Muscle layer of duodenum (tissue), 2 donors: ENCODE results near the gene NDUFV2.
A peak's percentile ranks its signal among the peaks of the same experiment; 100 is the strongest.

Experiments used
- H3K27ac ChIP-seq: one replicate; pipeline ENCODE4 v1.7.0; 2013; ENCODE audit warnings: mild to moderate bottlenecking, low read length
- H3K27me3 ChIP-seq: one replicate; pipeline ENCODE4 v1.7.0; 2013; ENCODE audit warnings: low read depth, mild to moderate bottlenecking, control low read depth, low read length
- H3K36me3 ChIP-seq, 2 donors: one replicate each; pipeline ENCODE4 v1.7.0; 2013; ENCODE audit warnings: low read length in 2 of 2, control low read depth in 1 of 2, mild to moderate bottlenecking in 1 of 2; ENCODE audit not compliant: insufficient read depth in 2 of 2, control insufficient read depth in 1 of 2
- H3K4me1 ChIP-seq, 2 donors: one replicate each; pipeline ENCODE4 v1.7.0; 2013; ENCODE audit warnings: low read length in 2 of 2, mild to moderate bottlenecking in 2 of 2, control low read depth in 1 of 2, moderate library complexity in 1 of 2; ENCODE audit not compliant: insufficient read depth in 2 of 2, control insufficient read depth in 1 of 2
- H3K4me3 ChIP-seq, 2 donors: one replicate each; pipeline ENCODE4 v1.7.0; 2013; ENCODE audit warnings: low read length in 2 of 2, low read depth in 1 of 2, mild to moderate bottlenecking in 1 of 2
- H3K9me3 ChIP-seq, 2 donors: one replicate each; pipeline ENCODE4 v1.7.0; 2013; ENCODE audit warnings: low read length in 2 of 2, control low read depth in 1 of 2, mild to moderate bottlenecking in 1 of 2; ENCODE audit not compliant: control insufficient read depth in 1 of 2
- donor health status: healthy.

The NDUFV2 gene

DNA sequence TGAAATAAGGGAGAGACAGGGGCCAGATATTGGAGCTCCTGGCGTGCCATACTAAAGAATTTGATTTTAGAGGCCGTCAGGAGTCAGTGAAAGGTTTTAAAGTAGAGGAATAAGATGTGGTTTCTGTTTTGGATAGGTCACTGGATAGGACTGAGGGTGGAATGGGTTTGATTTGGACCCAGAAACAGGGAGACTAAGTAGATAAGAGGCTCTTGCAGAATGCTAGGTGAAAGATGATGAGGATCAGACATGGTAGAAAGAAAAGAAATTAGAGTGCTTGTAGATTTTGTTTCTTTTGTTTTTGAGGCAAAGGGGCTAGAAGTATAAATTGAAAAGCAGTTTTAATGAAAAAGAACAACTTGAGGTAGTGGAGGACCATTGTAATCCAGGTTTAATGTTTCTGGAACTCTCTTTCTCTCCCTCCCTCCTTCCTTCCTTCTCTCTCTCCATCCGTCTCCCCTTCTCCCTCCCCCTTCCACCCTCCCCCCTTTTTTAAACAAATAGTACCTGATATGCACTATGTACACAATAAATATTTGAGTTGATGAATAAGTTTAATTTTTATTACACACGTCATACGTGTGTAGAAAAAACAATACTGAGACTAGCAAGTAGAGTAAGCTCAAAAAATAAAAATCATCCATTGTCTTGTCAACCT lies 1.9 kb downstream of the NDUFV2 start:
- H3K27me3 ChIP-seq: no peaks in the 10 kb centered on the region
- H3K4me3 ChIP-seq: peak overlapping the region; percentile 79 to 84
- peaks cover 15 to 47% of the 10 kb centered on the region in 2 donors for H3K4me1 ChIP-seq
- no peaks in the 10 kb centered on the region for H3K9me3 ChIP-seq
- peak overlapping the region; percentile 98 for H3K27ac ChIP-seq
- no peaks in the 10 kb centered on the region for H3K36me3 ChIP-seq

DNA sequence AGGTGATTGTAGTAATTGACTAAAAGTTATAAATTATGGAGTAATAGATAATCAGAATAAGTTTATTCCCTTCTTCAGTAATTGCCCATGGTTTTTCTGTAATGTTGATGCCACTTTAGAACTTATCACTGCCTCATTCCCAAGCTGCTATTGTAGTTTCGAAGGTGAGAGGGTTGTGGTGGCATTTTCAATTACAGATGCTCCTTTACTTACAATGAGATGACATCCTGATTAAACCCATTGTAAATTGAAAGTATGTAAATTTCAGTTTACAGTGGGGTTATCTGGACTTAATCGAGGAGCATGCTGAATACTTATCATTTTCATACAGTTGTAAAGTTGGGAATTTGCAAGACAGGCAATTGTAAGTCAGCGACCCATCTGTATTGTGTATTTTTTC lies 2.9 kb downstream of the NDUFV2 start:
- H3K36me3 ChIP-seq: no peaks in the 10 kb centered on the region
- H3K27me3 ChIP-seq: no peaks in the 10 kb centered on the region
- no peaks in the 10 kb centered on the region for H3K9me3 ChIP-seq
- peaks cover 25 to 54% of the 10 kb centered on the region in 2 donors for H3K4me1 ChIP-seq
- peak overlapping the region; percentile 79 to 84 for H3K4me3 ChIP-seq
- H3K27ac ChIP-seq: peak overlapping the region; percentile 98

DNA sequence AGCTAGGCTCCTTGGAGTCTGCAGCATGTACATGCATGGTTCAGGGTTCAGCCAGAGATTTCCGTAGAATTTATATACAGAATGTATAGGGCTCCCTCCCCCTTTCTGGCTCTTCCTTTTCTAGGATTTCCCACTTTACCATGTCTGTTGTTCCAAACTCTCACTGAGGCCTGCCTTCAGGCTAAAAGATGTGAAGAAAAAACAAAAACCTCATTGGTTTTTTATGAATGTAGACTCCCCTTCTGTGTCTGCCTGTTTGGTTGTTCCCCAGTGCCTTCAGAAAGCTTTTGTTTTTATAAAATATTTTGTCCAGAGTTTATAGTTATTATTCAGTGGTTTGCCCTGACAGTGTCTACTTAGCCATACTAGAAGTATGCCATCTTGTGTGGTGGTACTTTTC lies 3.6 kb downstream of the NDUFV2 start:
- no peaks in the 10 kb centered on the region for H3K9me3 ChIP-seq
- peak overlapping the region; percentile 98 for H3K27ac ChIP-seq
- no peaks in the 10 kb centered on the region for H3K36me3 ChIP-seq
- peaks cover 25 to 61% of the 10 kb centered on the region in 2 donors for H3K4me1 ChIP-seq
- peak overlapping the region; percentile 79 to 84 for H3K4me3 ChIP-seq
- H3K27me3 ChIP-seq: no peaks in the 10 kb centered on the region

DNA sequence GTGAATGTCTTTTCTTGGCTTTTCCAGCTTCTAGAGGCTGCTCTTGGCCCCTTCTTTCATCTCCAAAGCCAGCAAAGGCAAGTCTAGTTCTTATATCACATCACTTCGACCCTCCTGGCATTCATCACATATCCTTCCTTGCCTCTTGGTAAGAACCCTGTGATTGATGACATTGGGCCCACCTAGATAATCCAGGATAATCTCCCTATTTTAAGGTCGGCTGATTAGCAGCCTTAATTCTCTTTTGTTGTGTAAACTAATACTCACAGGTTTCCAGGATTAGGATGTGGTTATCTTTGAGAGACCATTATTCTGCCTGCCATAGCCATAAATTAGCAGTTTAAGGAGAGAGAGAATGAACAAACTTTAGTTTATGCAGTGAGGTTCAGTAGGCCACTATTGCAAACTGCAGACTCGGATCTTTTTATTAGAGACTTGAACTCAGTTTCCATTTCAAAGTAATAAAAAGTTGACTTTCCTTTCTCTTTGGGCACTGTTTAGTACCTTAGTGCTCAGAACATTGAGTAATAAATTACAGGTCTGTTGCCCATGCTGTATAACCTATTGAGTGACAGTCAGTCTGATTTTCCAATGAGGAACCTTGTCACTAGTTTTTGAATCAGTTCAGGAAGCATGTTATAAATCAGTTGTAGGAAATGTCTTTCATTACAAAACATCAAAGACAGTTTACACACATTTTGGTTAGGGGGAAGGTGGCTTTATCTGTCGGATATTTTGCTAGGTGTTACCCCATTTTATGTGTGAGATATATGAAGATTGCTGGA lies 4.5 kb downstream of the NDUFV2 start:
- Histone ChIP-seq H3K27ac (peak overlapping the region; percentile 98), H3K4me1 (peaks cover 25 to 70% of the 10 kb centered on the region in 2 donors), H3K27me3 (no peaks in the 10 kb centered on the region), H3K4me3 (peak overlapping the region; percentile 9 to 25), H3K9me3 (no peaks in the 10 kb centered on the region), H3K36me3 (no peaks in the 10 kb centered on the region)

DNA sequence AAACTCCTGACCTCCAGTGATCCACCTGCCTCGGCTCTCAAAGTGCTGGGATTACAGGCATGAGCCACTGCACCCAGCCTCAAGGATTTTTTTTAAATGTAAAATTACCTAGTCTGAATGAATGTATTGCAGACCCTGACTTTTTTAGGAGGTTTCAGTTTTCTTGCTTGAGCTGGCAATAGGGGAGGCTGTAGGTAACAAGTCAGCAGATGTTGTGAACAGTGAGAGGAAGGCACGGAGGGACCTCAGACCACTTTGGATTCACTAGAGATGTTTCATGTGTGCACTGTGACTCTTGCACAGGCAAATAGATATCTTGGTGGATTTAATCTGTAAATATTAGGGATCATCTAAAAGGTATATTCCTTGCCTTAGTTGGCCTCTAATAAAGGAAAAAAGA lies 6.4 kb downstream of the NDUFV2 start:
- Histone ChIP-seq H3K36me3 (no peaks in the 10 kb centered on the region), H3K27me3 (no peaks in the 10 kb centered on the region), H3K9me3 (no peaks in the 10 kb centered on the region), H3K4me3 (no peak overlapping the region), H3K4me1 (peaks cover 25 to 80% of the 10 kb centered on the region in 2 donors), H3K27ac (peak overlapping the region; percentile 65)

DNA sequence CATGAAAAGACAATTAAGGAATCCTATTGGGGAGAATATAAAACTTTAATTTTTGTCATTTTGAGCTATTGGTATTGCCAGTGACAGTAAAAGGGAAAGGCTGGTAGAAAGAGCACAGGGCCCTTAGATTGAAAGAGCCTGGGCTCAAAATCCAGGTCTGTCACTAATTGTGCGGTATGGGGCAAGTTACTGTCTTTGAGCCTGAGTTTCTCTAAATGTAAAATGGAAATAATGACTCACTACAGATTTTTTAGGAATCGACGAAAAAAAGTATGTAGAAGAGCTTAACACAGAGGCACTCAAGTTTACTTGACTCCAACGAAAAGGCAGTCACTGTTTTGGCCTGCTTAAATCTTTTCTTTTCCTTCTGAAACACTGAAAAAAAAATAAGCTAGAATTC lies 7.0 kb downstream of the NDUFV2 start:
- peaks cover 25 to 84% of the 10 kb centered on the region in 2 donors for H3K4me1 ChIP-seq
- no peaks in the 10 kb centered on the region for H3K9me3 ChIP-seq
- no peaks in the 10 kb centered on the region for H3K27me3 ChIP-seq
- peak overlapping the region; percentile 65 for H3K27ac ChIP-seq
- peak overlapping the region in 1 of 2 donors; percentile 17 for H3K4me3 ChIP-seq
- H3K36me3 ChIP-seq: no peaks in the 10 kb centered on the region

DNA sequence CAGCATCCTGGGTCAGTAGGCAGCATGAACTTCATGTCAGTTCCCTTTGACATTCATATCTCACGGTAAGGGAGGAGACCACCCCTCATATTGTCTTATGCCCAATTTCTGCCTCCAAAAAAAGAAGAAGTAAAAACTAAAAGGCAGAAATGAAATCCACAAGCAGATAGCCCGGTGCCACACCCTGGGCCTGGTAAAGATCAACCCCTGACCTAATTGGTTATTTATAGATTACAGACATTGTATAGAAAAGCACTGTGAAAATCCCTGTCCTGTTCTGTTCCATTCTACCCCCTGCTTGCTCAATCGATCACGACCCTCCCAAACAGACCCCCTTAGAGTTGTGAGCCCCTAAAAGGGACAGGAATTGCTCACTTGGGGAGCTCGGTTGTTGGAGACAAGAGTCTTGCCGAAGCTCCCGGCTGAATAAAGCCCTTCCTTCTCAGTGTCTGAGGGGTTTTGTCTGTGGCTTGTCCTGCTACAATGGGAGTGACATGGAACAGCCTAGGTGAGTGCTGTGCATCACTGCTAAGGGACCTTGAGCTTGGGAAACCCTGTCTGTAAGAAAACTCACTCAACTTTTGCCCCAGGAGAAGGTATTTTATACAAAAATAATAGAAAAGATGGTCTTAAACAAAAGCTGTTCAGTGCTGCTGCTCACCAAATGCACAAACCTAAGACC lies 11.1 kb downstream of the NDUFV2 start:
- H3K27me3 ChIP-seq: no peaks in the 10 kb centered on the region
- peaks cover 20 to 63% of the 10 kb centered on the region in 2 donors for H3K4me1 ChIP-seq
- H3K36me3 ChIP-seq: no peaks in the 10 kb centered on the region
- H3K9me3 ChIP-seq: no peaks in the 10 kb centered on the region
- peak overlapping the region; percentile 60 for H3K27ac ChIP-seq
- H3K4me3 ChIP-seq: no peak overlapping the region

DNA sequence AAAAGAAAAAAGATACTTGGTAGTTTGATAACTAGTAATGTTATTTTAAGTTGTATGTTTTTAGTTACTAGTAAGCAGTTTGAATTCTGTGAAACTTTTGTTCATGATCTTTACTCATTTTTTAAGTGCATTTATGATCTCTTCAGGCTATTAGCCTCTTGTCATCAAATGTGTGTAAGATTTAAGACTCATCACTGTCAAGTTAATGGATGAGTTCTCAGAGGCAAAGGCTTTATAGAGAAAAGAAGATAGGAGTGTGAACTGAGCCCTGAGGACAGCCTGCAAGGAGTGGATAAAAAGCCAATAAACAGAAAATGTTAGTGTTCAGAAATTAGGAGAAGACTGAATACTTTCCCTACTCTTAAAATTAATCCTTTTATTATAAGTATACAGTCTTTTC lies 13.5 kb downstream of the NDUFV2 start:
- peak overlapping the region; percentile 81 for H3K27ac ChIP-seq

DNA sequence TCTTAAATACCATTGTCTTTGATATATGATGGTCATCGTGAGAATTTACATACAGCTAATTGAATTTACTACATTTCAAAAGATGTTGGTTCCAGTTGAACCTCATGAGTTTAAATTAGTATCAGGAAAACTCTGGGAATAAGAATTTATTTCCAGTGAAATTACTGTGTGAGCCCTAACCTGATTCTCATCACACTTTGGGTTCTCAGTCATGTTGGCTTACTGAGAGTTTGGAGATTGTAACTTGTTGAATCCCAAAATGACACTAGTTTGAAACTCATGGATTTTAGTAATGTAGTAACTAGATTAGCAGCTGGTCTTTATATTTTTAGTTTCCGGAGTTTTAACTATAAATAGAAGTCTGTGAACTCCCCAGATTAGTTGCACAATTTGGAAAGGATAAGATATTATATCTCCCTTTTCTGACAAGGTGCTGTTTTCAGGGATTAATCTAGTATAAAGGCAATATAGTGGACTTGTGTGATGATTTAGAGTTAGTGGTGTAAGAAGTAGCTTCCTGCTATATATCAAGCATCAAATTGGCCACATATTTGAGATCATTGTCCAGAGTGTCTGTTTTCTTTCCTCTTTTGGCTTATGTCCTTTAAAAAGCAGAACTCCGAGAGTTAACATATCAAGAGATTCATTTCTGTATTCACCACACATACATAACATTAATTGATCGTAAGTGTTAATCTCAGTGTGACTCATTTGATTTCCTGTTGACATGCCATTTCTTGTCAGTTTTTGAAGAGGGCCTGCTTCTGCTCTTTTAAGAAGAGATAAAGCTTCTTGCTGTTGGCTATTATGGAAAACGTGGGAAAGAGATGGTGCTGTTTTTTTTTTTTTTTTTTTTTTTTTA lies 15.7 kb downstream of the NDUFV2 start:
- H3K4me1 ChIP-seq: peaks cover 13 to 55% of the 10 kb centered on the region in 2 donors
- peak overlapping the region; percentile 81 for H3K27ac ChIP-seq
- H3K36me3 ChIP-seq: peaks cover 0 to 24% of the 10 kb centered on the region in 2 donors
- H3K27me3 ChIP-seq: no peaks in the 10 kb centered on the region
- H3K9me3 ChIP-seq: no peaks in the 10 kb centered on the region
- H3K4me3 ChIP-seq: peak overlapping the region; percentile 12 to 21

More for the DNA sequence above, 13.5 kb downstream of the NDUFV2 start:
- H3K36me3 ChIP-seq: peaks cover 0 to 8% of the 10 kb centered on the region in 2 donors
- no peak overlapping the region for H3K4me3 ChIP-seq
- no peaks in the 10 kb centered on the region for H3K9me3 ChIP-seq
- peaks cover 13 to 52% of the 10 kb centered on the region in 2 donors for H3K4me1 ChIP-seq
- H3K27me3 ChIP-seq: no peaks in the 10 kb centered on the region

DNA sequence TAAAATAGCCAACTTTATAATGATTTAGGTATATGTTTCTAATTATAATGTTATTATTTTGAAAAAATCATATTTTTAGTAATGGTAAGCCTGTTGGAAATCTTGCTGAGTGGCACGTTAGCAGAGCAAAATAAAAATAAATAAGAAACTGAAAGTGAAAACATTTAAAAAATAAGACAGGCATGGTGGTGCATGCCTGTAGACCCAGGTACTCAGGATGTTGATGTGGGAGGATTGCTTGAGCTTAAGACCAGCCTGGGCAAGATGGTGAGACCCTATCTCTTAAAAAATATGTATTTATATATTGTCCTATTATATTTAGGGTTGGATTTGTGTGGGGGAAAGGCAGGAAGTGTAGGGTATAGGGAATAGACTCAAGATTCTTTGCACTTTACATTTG lies 18.3 kb downstream of the NDUFV2 start:
- Histone ChIP-seq H3K27me3 (no peaks in the 10 kb centered on the region), H3K9me3 (no peaks in the 10 kb centered on the region), H3K4me3 (no peak overlapping the region), H3K4me1 (peaks cover 13 to 35% of the 10 kb centered on the region in 2 donors), H3K27ac (peak overlapping the region; percentile 29), H3K36me3 (peaks cover 6 to 30% of the 10 kb centered on the region in 2 donors)
